Thymus (tissue), 11 donors: Measurements from ENCODE around the gene ZNF554. TPM values are rescaled to one million over a fixed set of nuclear protein-coding genes. Genes with fewer than 3 reads are reported as not detected.
"Not testable (repeated sequence)": the region's sequence is repeated elsewhere in the genome, so short reads cannot be mapped to it uniquely, and the experiment has no call there.

Experiments
- DNase-seq, 9 donors: peaks; one replicate each; pipeline ENCODE4 v3.0.0-alpha.2; 2013; ENCODE audit warnings: low spot score in 9 of 9, low read depth in 6 of 9, missing footprints in 1 of 9
- H3K27ac ChIP-seq, 2 donors: one replicate each; pipeline ENCODE4 v1.5.1; 2013; ENCODE audit warnings: control low read depth in 1 of 2, low read depth in 1 of 2, low read length in 1 of 2, mild to moderate bottlenecking in 1 of 2, moderate library complexity in 1 of 2
- H3K27me3 ChIP-seq, 2 donors: one replicate each; pipeline ENCODE4 v1.5.1; 2013; ENCODE audit warnings: low read length in 1 of 2; ENCODE audit not compliant: control insufficient read depth in 2 of 2, insufficient read depth in 1 of 2
- H3K36me3 ChIP-seq, 2 donors: one replicate each; pipeline ENCODE4 v1.5.1; 2013; ENCODE audit warnings: low read length in 1 of 2, mild to moderate bottlenecking in 1 of 2, moderate library complexity in 1 of 2; ENCODE audit not compliant: control insufficient read depth in 2 of 2, insufficient read depth in 2 of 2
- H3K4me1 ChIP-seq, 2 donors: one replicate each; pipeline ENCODE4 v1.5.1; 2013; ENCODE audit warnings: low read length in 2 of 2; ENCODE audit not compliant: control insufficient read depth in 2 of 2, insufficient read depth in 2 of 2
- H3K4me3 ChIP-seq, 2 donors: one replicate each; pipeline ENCODE4 v1.5.1; 2013; ENCODE audit warnings: low read length in 2 of 2, control low read depth in 1 of 2, mild to moderate bottlenecking in 1 of 2
- H3K9me3 ChIP-seq, 2 donors: one replicate each; pipeline ENCODE4 v1.5.1; 2013; ENCODE audit warnings: low read length in 1 of 2, mild to moderate bottlenecking in 1 of 2; ENCODE audit not compliant: control insufficient read depth in 2 of 2, insufficient read depth in 1 of 2
- WGBS: extraction: QIAGEN DNeasy Blood & Tissue Kit; methylation state at CpG from one replicate; pipeline ENCODE4 v1.1.7; 2013; 5-methylcytosine and 5-hydroxymethylcytosine counted together
- polyA plus RNA-seq: library from polyadenylated mRNA; stranded (reverse); fragments of 200-250 nt; gene quantifications from one replicate; pipeline ENCODE4 v1.2.3, GENCODE V29; 2013
- total RNA-seq: library from RNA; stranded (reverse); fragments of 120-200 nt; gene quantifications from one replicate; pipeline ENCODE4 v1.2.4, GENCODE V29; 2013
- donor health status: healthy.

The ZNF554 gene
- total and polyA plus RNA-seq, 2 donors = 4.4 to 7.1 TPM

DNA sequence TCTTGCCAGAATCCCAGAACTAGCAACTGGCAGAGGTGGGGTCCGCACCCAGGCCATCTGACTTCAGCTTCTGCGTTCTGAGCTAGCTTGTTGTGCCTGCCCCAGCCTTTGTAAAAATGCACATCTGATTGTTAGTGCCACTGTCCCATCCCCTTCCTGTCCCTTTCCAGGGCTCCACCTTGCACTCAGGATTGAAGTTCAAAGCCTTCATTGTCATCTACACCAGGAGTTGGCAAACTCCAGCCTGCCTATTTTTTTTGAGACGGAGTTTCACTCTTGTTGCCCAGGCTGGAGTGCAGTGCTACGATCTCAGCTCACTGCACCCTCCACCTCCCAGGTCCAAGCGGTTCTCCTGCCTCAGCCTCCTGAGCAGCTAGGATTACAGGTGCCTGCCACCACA, 31.4 kb upstream of the ZNF554 start:
- whole genome bisulfite sequencing = 86% methylated on average over 5 of the region's 5 CpGs
- Histone ChIP-seq H3K27me3 (no peaks in the 10 kb centered on the region), H3K36me3 (peaks cover 26 to 39% of the 10 kb centered on the region in 2 donors), H3K27ac (no peak overlapping the region), H3K4me1 (peaks cover 11 to 30% of the 10 kb centered on the region in 2 donors), H3K9me3 (peaks cover 0 to 5% of the 10 kb centered on the region in 2 donors), H3K4me3 (no peak overlapping the region)
- no peak for DNase-seq

DNA sequence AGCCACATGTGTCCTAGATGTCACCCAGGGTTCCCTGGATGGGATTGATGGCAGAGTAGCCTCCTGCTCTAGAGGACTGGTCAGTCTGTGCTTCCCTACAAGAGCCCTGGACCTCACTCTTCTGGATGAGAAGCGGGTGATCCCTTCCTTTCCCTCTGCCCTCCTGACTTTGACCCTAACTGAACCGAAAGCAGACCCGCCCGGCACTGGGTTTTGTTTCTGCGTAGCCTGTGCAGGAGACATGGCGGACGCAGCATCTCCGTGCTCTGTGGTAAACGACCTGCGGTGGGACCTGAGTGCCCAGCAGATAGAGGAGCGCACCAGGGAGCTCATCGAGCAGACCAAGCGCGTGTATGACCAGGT, 29.5 kb upstream of the ZNF554 start:
- Histone ChIP-seq H3K27me3 (no peaks in the 10 kb centered on the region), H3K4me3 (no peak overlapping the region), H3K36me3 (peaks cover 44 to 57% of the 10 kb centered on the region in 2 donors), H3K4me1 (peaks cover 0 to 11% of the 10 kb centered on the region in 2 donors), H3K27ac (no peak overlapping the region), H3K9me3 (no peaks in the 10 kb centered on the region)
- DNase-seq = no peak
- 99% methylated on average over 14 of the region's 14 CpGs for WGBS

DNA sequence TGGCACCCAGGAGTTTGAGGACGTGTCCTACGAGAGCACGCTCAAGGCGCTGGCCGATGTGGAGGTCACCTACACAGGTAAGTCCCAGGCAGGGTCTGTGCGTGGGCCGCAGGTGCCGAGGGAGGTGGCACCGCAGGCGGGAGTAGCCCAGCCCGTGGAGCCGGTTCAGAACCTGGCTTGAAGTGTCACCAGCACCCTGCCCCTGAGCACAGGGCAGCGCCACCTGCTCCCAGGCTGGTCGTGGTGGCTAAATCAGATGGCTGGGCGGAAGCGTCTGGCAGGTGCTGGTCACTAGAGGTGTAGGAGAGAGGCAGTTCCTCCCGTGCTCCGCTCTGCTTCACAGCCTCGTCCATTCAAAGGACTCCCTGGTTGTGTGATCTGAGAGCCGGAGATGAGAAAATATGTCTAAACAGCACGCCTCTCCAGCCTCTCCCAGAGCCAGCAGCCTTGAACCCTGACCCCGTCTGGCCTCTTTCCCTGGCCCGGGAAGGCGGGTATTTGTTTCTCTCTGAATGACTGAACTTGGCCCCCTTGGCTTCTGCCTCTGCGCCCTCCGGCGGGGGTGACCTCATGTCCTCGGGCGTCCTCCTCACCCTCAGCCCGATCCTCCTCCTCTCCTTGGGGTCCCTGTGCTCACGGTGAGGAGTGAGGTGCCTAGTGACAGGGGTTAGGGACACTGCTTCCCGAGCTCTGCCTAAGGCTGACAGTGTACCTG, 29.0 kb upstream of the ZNF554 start:
- whole genome bisulfite sequencing = 96% methylated on average over 32 of the region's 32 CpGs
- peaks cover 0 to 11% of the 10 kb centered on the region in 2 donors for H3K4me1 ChIP-seq
- H3K4me3 ChIP-seq = no peak overlapping the region
- DNase-seq = no peak
- H3K27me3 ChIP-seq = no peaks in the 10 kb centered on the region
- peaks cover 49 to 63% of the 10 kb centered on the region in 2 donors for H3K36me3 ChIP-seq
- peaks cover 0 to 1% of the 10 kb centered on the region in 2 donors for H3K9me3 ChIP-seq
- no peak overlapping the region for H3K27ac ChIP-seq

DNA sequence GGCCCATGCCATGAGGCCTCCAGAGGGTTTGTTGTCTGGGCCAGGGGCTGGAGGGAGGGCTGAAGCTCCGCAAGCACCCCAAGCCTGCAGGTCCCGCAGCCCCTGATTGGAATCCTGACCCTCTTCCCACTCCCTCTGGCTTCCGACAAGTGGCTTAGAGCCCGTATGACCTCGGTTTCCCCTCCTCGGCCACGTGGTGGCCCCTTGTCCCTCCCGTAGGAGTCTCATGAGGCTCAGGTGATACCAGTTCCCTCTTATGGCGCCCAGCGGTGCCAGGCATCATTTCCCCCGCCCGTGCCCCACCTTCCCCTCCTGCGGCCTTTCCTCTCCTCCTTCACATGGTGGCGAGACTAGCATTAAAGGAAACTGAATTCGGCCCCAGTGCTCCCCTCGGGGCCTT, 28.2 kb upstream of the ZNF554 start:
- 94% methylated on average over 16 of the region's 16 CpGs for WGBS
- Histone ChIP-seq H3K4me1 (peaks cover 0 to 4% of the 10 kb centered on the region in 2 donors), H3K27me3 (no peaks in the 10 kb centered on the region), H3K9me3 (peaks cover 0 to 1% of the 10 kb centered on the region in 2 donors), H3K4me3 (no peak overlapping the region), H3K36me3 (peaks cover 57 to 69% of the 10 kb centered on the region in 2 donors), H3K27ac (no peak overlapping the region)
- DNase-seq = no peak

DNA sequence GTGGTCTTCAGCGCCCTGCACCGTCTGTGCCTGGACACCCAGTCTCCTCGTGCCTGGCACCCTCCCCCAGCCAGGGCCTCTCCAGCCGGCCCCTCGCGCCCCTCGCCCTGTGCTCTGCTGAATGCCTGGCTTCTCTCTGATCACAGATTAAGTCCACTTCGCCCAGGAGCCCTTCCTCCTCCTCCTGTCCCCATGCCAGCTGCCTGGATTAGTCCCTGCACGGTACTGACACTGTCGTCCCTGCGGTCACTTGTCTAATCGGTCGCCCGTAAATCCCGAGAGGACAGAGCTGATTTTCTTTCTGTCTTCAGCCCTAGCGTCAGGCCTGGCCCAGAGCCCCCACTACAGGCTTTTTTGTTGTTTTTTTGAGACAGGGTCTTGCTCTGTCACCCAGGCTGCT, 27.8 kb upstream of the ZNF554 start:
- no peak for DNase-seq
- no peak overlapping the region for H3K27ac ChIP-seq
- peaks cover 0 to 1% of the 10 kb centered on the region in 2 donors for H3K9me3 ChIP-seq
- 97% methylated on average over 16 of the region's 16 CpGs for WGBS
- peaks cover 61 to 73% of the 10 kb centered on the region in 2 donors for H3K36me3 ChIP-seq
- peaks cover 0 to 3% of the 10 kb centered on the region in 2 donors for H3K4me1 ChIP-seq
- no peak overlapping the region for H3K4me3 ChIP-seq
- no peaks in the 10 kb centered on the region for H3K27me3 ChIP-seq

DNA sequence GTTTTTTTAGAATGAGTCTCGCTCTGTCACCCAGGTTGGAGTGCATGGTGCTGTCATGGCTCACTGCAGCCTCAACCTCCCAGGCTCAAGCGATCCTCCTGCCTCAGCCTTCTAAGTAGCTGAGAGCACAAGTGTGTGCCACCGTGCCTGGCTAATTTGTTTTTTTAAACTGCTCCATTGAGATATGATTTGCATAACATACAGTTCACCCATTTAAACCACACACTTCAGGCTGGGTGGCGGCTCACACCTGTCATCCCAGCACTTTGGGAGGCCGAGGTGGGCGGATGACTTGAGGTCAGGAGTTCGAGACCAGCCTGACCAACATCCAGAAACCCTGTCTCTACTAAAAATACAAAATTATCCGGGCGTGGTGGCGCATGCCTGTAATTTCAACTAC, 27.0 kb upstream of the ZNF554 start:
- H3K4me3 ChIP-seq, H3K9me3 ChIP-seq, H3K27ac ChIP-seq, H3K27me3 ChIP-seq, H3K4me1 ChIP-seq, DNase-seq: not testable (repeated sequence)
- H3K36me3 ChIP-seq = peaks cover 69 to 79% of the 10 kb centered on the region in 2 donors
- WGBS = 92% methylated on average over 10 of the region's 10 CpGs

DNA sequence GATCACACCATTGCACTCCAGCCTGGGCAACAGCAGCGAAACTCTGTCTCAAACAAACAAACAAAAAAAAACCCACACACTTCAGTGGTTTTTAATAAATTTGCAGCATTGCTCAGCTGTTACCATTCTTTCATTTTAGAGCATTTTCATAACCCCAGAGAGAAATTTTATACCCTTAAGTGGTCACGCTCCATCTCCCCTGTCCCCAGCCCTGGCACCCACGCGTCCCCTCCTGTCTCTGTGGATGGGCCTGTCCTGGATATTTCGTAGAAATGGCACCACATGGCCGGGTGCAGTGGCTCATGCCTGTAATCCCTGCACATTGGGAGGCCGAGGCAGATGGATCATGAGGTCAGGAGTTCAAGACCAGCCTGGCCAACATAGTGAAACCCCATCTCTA, 26.5 kb upstream of the ZNF554 start:
- Histone ChIP-seq H3K36me3 (peaks cover 73 to 78% of the 10 kb centered on the region in 2 donors), H3K27ac (no peak overlapping the region)
- WGBS = 95% methylated on average over 7 of the region's 7 CpGs

DNA sequence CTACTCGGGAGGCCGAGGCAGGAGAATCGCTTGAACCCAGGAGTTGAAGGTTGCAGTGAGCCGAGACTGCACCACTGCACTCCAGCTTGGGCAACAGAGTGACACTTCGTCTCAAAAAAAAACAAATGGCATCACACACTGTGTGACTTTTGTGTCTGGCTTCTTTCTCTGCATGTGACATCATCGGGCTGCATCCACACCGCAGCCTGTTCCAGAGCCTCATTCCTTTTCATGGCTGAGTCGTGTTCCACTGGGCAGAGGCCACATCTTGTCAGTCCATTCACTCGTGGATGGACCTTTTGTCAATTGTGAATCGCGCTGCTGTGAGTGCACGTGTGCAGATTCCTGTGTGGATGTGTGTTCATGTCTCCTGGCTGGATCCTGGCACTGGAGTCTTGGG, 26.1 kb upstream of the ZNF554 start:
- Histone ChIP-seq H3K36me3 (peaks cover 78 to 80% of the 10 kb centered on the region in 2 donors), H3K4me3 (no peak overlapping the region), H3K27ac (no peak overlapping the region), H3K27me3 (no peaks in the 10 kb centered on the region), H3K9me3 (peaks cover 0 to 1% of the 10 kb centered on the region in 2 donors), H3K4me1 (no peaks in the 10 kb centered on the region)
- no peak for DNase-seq
- 98% methylated on average over 12 of the region's 12 CpGs for WGBS

More for the DNA sequence above, 26.5 kb upstream of the ZNF554 start:
- no peaks in the 10 kb centered on the region for H3K27me3 ChIP-seq
- no peak overlapping the region for H3K4me3 ChIP-seq
- DNase-seq = no peak
- H3K4me1 ChIP-seq = no peaks in the 10 kb centered on the region
- peaks cover 0 to 1% of the 10 kb centered on the region in 2 donors for H3K9me3 ChIP-seq

DNA sequence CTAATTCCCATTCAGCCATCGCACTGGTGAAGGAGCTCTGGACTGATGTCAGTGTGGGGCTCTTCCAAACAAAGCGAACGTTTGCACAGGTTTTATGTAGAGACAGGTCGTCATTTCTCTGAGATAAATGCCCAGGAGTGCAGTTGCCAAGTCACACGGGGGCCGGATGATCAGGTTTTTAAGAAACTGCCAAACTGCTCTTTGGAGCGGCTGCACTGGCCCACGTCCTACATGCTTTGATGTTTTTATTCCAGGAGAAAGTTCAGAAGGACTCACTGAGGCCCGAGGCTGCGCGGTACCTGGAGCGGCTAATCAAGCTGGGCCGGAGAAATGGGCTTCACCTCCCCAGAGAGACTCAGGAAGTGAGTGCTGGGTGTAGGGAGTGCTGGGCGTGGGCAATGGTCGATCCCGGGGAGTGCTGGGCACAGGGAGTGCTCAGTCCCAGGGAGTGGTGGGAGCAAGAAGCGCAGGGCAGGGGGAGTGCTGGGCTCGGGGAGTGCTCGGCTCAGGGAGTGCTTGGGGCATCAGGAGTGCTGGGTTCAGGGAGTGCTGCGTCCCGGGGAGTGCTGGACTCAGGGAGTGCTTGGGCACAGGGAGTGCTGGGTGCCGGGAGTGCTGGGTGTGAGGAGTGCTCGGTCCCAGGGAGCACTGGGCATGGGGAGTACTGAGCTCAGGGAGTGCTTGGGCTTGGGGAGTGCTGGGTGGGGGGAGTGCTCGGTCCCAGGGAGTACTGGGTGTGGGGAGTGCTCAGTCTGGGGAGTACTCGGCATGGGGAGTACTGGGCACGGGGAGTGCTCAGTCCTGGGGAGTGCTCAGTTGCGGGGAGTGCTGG, 23.6 kb upstream of the ZNF554 start:
- 94% methylated on average over 27 of the region's 27 CpGs for WGBS
- no peak overlapping the region for H3K27ac ChIP-seq
- H3K4me1 ChIP-seq = no peaks in the 10 kb centered on the region

More for the DNA sequence above, 23.6 kb upstream of the ZNF554 start:
- Histone ChIP-seq H3K36me3 (peaks cover 86 to 89% of the 10 kb centered on the region in 2 donors), H3K4me3 (no peak overlapping the region), H3K9me3 (peaks cover 0 to 1% of the 10 kb centered on the region in 2 donors), H3K27me3 (no peaks in the 10 kb centered on the region)
- DNase-seq = no peak
